Activated CD8-positive, alpha-beta T cell treated with anti-CD3 and anti-CD28 coated beads for 36 hours (primary cell): ENCODE measurements around the gene TOP2A. TPM values are rescaled to one million over a fixed set of nuclear protein-coding genes. Genes with fewer than 3 reads are reported as not detected.

Experiments used
- ATAC-seq: fragments of 200-7000 bp; cut with Tn5 transposase; one replicate; pipeline ENCODE4 v1.10.0; 2021; ENCODE audit warnings: mild to moderate bottlenecking, moderate library complexity
- CTCF ChIA-PET: fragments of 350-600 bp; sonication (Branson Sonifier 250); formaldehyde crosslinking; loops from one replicate; lab custom pipeline; 2021; ENCODE audit warnings: antibody characterized with exemption; lab: Charles Lee
- POLR2A ChIA-PET: fragments of 350-600 bp; sonication (Branson Sonifier 250); formaldehyde crosslinking; loops from one replicate; lab custom pipeline; 2021; ENCODE audit warnings: antibody characterized with exemption; lab: Charles Lee
- DNase-seq: peaks from one replicate; pipeline ENCODE4 v3.0.0-alpha.2; 2020
- H3K27ac Mint-ChIP-seq: one replicate; pipeline ENCODE4 v1.8.0; 2021; ENCODE audit warnings: mild to moderate bottlenecking, mixed read lengths
- H3K27me3 Mint-ChIP-seq: one replicate; pipeline ENCODE4 v1.8.0; 2021; ENCODE audit warnings: mixed read lengths
- H3K36me3 Mint-ChIP-seq: one replicate; pipeline ENCODE4 v1.8.0; 2021; ENCODE audit warnings: low read depth, mixed read lengths
- H3K4me1 Mint-ChIP-seq: one replicate; pipeline ENCODE4 v1.8.0; 2021; ENCODE audit warnings: low read depth, mixed read lengths
- H3K4me3 Mint-ChIP-seq: one replicate; pipeline ENCODE4 v1.8.0; 2021; ENCODE audit warnings: mild to moderate bottlenecking, moderate library complexity, mixed read lengths
- H3K9me3 Mint-ChIP-seq: one replicate; pipeline ENCODE4 v1.8.0; 2021; ENCODE audit warnings: mixed read lengths
- CTCF ChIP-seq: fragments of 200-600 bp; IDR thresholded peaks from one replicate; pipeline ENCODE4 v1.8.0; 2022; ENCODE audit warnings: antibody characterized with exemption, mild to moderate bottlenecking
- intact Hi-C: fragments of 100-400 bp; cut with micrococcal nuclease; formaldehyde crosslinking; loops from one replicate; pipeline ENCODE4 v1.10.0; 2022
- total RNA-seq, 2 experiments: library from RNA; stranded (reverse); gene quantifications; one replicate each; pipeline ENCODE4 v1.2.3, GENCODE V29; 2021

The TOP2A gene
- total RNA-seq, 2 experiments from 2014 or later, result 273 to 280 TPM

- peak; percentile 67 for DNase-seq
Measured at GRCh38 chr17:40450175-40450574, 32.5 kb upstream of the TOP2A start.

GRCh38 chr17:40448639-40449261 is 31.1 kb upstream of the TOP2A start:
- no peaks in the 10 kb centered on the region for H3K9me3 Mint-ChIP-seq
- intact Hi-C loops, result no loop called here
- TF ChIP-seq CTCF, result no peak
- H3K27ac Mint-ChIP-seq, result no peak overlapping the region
- peaks cover 31% of the 10 kb centered on the region for H3K4me1 Mint-ChIP-seq
- H3K27me3 Mint-ChIP-seq, result peaks cover 4% of the 10 kb centered on the region
- ATAC-seq, result no peak
- CTCF ChIA-PET, result interaction anchor here (1.2 to 7.0 kb wide), 4 partner anchors 28 to 112 kb away, joined by 4 to 34 read pairs (median 10); no protein-coding TSS in a partner anchor
- POLR2A ChIA-PET, result interaction anchor here (0.8 to 0.9 kb wide), 2 partner anchors 84 to 99 kb away, joined by 3 to 4 read pairs; no protein-coding TSS in a partner anchor
- DNase-seq, result no peak
- H3K36me3 Mint-ChIP-seq, result no peaks in the 10 kb centered on the region
- H3K4me3 Mint-ChIP-seq, result no peak overlapping the region

More at GRCh38 chr17:40450175-40450574, 32.5 kb upstream of the TOP2A start:
- Mint-ChIP-seq H3K9me3 (no peaks in the 10 kb centered on the region), H3K4me1 (peaks cover 17% of the 10 kb centered on the region), H3K36me3 (no peaks in the 10 kb centered on the region), H3K27me3 (peaks cover 4% of the 10 kb centered on the region), H3K4me3 (no peak overlapping the region), H3K27ac (no peak overlapping the region)
- ATAC-seq, result no peak
- peak; percentile 43 for TF ChIP-seq CTCF
- ChIA-PET CTCF (interaction anchor here (0.6 to 7.0 kb wide), 14 partner anchors 9 to 145 kb away, joined by 3 to 34 read pairs (median 4); no protein-coding TSS in a partner anchor), POLR2A (interaction anchor here (0.6 kb wide), 1 partner anchor 51 kb away, joined by 3 read pairs; no protein-coding TSS in a partner anchor)
- intact Hi-C loops, result no loop called here

DNA sequence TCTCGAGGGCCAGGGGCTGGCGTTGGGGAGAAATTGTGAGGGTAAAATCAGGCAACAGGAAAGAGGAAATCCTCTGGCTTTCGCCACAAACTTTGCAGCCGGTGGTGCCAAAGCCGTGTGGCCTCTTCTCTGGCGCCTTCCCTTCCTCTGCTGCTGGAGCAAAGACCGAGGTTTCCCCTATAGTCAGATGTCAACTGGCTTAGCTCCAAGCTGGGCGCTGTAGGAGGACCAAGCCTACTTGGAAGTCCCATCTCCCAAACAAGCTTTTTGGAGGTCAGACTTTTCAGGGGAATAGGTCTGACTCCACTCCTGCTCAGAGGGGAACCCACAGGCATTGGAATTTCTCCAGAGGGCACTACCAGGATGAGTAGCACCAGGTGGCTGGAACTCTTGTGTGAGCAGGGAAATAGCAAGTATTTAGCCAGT is 30.5 kb upstream of the TOP2A start:
- Mint-ChIP-seq H3K4me3 (no peak overlapping the region), H3K36me3 (no peaks in the 10 kb centered on the region), H3K27me3 (peaks cover 4% of the 10 kb centered on the region), H3K27ac (no peak overlapping the region), H3K9me3 (no peaks in the 10 kb centered on the region), H3K4me1 (peaks cover 32% of the 10 kb centered on the region)
- intact Hi-C loops, result no loop called here
- DNase-seq, result no peak
- TF ChIP-seq CTCF, result no peak
- ChIA-PET POLR2A (interaction anchor here (0.8 to 0.9 kb wide), 2 partner anchors 84 to 99 kb away, joined by 3 to 4 read pairs; no protein-coding TSS in a partner anchor), CTCF (interaction anchor here (0.8 to 7.0 kb wide), 4 partner anchors 28 to 113 kb away, joined by 3 to 34 read pairs (median 10); no protein-coding TSS in a partner anchor)
- ATAC-seq, result no peak

DNA sequence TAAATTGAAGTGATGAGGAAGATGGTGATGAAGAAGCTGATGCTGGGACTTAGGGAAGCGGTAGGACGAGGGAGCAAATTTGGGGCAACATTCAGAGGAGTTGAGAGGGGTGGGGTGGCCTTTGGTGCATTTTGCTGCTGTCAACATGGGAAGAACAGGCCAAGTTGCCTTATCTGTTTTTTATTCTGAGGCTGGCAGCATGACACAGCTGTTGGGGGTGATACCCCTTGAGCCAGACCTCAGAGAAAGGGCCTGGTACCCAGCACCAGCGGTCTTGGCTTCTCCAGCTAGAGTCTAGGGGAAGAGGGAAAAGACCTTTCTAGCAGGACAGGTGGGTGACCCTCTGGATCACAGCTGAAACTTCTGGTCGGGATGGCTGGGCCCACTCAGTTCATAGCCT is 30.1 kb upstream of the TOP2A start:
- ChIA-PET POLR2A (interaction anchor here (0.7 to 1.8 kb wide), 3 partner anchors 15 to 248 kb away, joined by 3 to 7 read pairs (median 4); no protein-coding TSS in a partner anchor), CTCF (interaction anchor here (0.6 to 7.0 kb wide), 6 partner anchors 15 to 113 kb away, joined by 3 to 34 read pairs (median 8); no protein-coding TSS in a partner anchor)
- Mint-ChIP-seq H3K4me3 (no peak overlapping the region), H3K36me3 (no peaks in the 10 kb centered on the region), H3K27me3 (peaks cover 4% of the 10 kb centered on the region), H3K9me3 (no peaks in the 10 kb centered on the region), H3K27ac (no peak overlapping the region), H3K4me1 (peaks cover 32% of the 10 kb centered on the region)
- DNase-seq (no peak), ATAC-seq (no peak)
- no peak for TF ChIP-seq CTCF
- intact Hi-C loops, result no loop called here
